ENCODE data around the gene SETD2.

DNA sequence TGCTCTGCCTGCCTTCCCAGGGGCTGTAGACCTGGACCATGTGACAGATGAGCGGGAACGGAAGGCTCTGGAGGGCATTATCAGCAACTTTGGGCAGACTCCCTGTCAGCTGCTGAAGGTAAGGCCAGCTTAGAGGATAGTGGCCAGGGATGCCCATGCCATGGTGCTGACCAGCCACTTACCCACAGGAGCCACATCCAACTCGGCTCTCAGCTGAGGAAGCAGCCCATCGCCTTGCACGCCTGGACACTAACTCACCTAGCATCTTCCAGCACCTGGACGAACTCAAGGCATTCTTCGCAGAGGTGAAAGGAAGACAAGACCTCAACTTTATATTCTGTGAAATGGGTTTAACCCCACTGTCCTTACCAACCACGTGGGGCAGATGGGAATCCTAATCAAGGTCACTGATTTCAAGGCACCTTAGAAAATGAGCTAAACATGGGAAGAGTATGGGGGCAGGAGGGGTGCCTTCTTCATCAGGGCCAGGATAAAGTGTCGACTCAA is 157.7 kb downstream of the SETD2 start:
- TF ChIP-seq POLR2AphosphoS5 (IDR thresholded peaks at IDR 0.05) (no peak), POLR2A (IDR thresholded peaks at IDR 0.05) (no peak)
- TF ChIP-seq, protein P1, sequence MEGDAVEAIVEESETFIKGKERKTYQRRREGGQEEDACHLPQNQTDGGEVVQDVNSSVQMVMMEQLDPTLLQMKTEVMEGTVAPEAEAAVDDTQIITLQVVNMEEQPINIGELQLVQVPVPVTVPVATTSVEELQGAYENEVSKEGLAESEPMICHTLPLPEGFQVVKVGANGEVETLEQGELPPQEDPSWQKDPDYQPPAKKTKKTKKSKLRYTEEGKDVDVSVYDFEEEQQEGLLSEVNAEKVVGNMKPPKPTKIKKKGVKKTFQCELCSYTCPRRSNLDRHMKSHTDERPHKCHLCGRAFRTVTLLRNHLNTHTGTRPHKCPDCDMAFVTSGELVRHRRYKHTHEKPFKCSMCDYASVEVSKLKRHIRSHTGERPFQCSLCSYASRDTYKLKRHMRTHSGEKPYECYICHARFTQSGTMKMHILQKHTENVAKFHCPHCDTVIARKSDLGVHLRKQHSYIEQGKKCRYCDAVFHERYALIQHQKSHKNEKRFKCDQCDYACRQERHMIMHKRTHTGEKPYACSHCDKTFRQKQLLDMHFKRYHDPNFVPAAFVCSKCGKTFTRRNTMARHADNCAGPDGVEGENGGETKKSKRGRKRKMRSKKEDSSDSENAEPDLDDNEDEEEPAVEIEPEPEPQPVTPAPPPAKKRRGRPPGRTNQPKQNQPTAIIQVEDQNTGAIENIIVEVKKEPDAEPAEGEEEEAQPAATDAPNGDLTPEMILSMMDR (IDR thresholded peaks at IDR 0.05), result no peak
